ENCODE results near the gene DTX3. TPM values are rescaled to one million over a fixed set of nuclear protein-coding genes. Genes with fewer than 3 reads are reported as not detected.
"Not testable (repeated sequence)": the region's sequence is repeated elsewhere in the genome, so short reads cannot be mapped to it uniquely, and the experiment has no call there.

The DTX3 gene
- total RNA-seq, 1 donor from 2014 or later = 99.6 TPM

- Mint-ChIP-seq H3K4me3 (ENCODE audit: unreplicated experiment) (peak overlapping the region; percentile 93), H3K4me1 (ENCODE audit: low read depth, unreplicated experiment) (peaks cover 11% of the 10 kb centered on the region), H3K27me3 (ENCODE audit: unreplicated experiment) (peaks cover 36% of the 10 kb centered on the region), H3K9me3 (ENCODE audit: unreplicated experiment) (peaks cover 9% of the 10 kb centered on the region), H3K27ac (ENCODE audit: unreplicated experiment) (no peak overlapping the region), H3K36me3 (ENCODE audit: unreplicated experiment) (peaks cover 5% of the 10 kb centered on the region)
- peak; percentile 72 for DNase-seq
- TF ChIP-seq CTCF (IDR thresholded peaks at IDR 0.05; ENCODE audit: partially characterized antibody, unreplicated experiment) = no peak
Measured at GRCh38 chr12:57632073-57632957, 27.7 kb downstream of the DTX3 start.

GRCh38 chr12:57632958-57633840 is 28.6 kb downstream of the DTX3 start, which contains the start of gene B4GALNT1:
Gene B4GALNT1, minus strand, starts transcription at chr12:57633201. Its CDS starts 1,069 bp downstream, at chr12:57632132.
- H3K9me3 Mint-ChIP-seq (ENCODE audit: unreplicated experiment) = peaks cover 9% of the 10 kb centered on the region
- peaks cover 5% of the 10 kb centered on the region for H3K36me3 Mint-ChIP-seq (ENCODE audit: unreplicated experiment)
- peaks cover 10% of the 10 kb centered on the region for H3K4me1 Mint-ChIP-seq (ENCODE audit: low read depth, unreplicated experiment)
- H3K27me3 Mint-ChIP-seq (ENCODE audit: unreplicated experiment) = peaks cover 32% of the 10 kb centered on the region
- TF ChIP-seq CTCF (IDR thresholded peaks at IDR 0.05; ENCODE audit: partially characterized antibody, unreplicated experiment) = peak; percentile 86
- peak; percentile 87 for DNase-seq
- no peak within 1 kb of the TSS for H3K27ac Mint-ChIP-seq (ENCODE audit: unreplicated experiment)
- H3K4me3 Mint-ChIP-seq (ENCODE audit: unreplicated experiment) = peak within 1 kb of the TSS; percentile 91

DNA sequence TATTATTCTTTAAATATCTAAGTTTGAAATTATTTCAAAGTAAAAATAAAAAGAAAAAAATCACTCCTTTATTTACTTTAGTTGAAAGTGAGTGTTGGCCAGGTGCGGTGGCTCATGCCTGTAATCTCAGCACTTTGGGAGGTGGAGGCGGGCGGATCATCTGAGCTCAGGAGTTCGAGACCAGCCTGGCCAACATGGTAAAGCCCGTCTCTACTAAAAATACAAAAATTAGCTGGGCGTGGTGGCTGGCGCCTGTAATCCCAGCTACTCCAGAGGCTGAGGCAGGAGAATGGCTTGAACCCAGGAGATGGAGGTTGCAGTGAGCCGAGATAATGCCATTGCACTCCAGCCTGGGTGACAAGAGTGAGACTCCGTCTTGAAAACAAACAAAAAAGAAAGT is 32.1 kb downstream of the DTX3 start:
- not testable (repeated sequence) for H3K36me3 Mint-ChIP-seq (ENCODE audit: unreplicated experiment); H3K9me3 Mint-ChIP-seq (ENCODE audit: unreplicated experiment); DNase-seq; H3K27ac Mint-ChIP-seq (ENCODE audit: unreplicated experiment); H3K4me3 Mint-ChIP-seq (ENCODE audit: unreplicated experiment); H3K4me1 Mint-ChIP-seq (ENCODE audit: low read depth, unreplicated experiment); H3K27me3 Mint-ChIP-seq (ENCODE audit: unreplicated experiment)

DNA sequence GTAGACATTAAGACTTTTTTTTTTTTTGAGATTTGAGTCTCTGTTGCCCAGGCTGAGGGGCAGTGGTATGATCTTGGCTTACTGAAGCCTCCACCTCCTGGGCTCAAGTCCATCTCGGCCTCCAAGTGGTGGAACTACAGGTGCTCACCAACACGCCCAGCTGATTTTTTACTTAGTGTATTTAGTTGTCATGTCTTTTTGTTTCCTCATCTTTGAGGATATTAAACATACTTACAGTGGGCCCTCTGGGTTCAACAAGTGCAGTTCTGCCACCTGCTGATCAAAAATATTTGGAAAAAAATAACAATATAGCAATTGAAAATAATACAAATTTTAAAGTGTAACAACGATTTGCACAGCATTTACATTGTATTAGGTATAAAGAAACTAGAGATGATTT is 32.7 kb downstream of the DTX3 start:
- Mint-ChIP-seq H3K27me3 (ENCODE audit: unreplicated experiment) (peaks cover 6% of the 10 kb centered on the region), H3K4me3 (ENCODE audit: unreplicated experiment) (no peak overlapping the region), H3K4me1 (ENCODE audit: low read depth, unreplicated experiment) (no peaks in the 10 kb centered on the region), H3K9me3 (ENCODE audit: unreplicated experiment) (peaks cover 1% of the 10 kb centered on the region), H3K27ac (ENCODE audit: unreplicated experiment) (no peak overlapping the region), H3K36me3 (ENCODE audit: unreplicated experiment) (no peaks in the 10 kb centered on the region)
- DNase-seq = no peak
- no peak for TF ChIP-seq CTCF (IDR thresholded peaks at IDR 0.05; ENCODE audit: partially characterized antibody, unreplicated experiment)

- TF ChIP-seq CTCF (IDR thresholded peaks at IDR 0.05; ENCODE audit: partially characterized antibody, unreplicated experiment) = no peak
- Mint-ChIP-seq H3K9me3 (ENCODE audit: unreplicated experiment) (peaks cover 1% of the 10 kb centered on the region), H3K4me1 (ENCODE audit: low read depth, unreplicated experiment) (no peaks in the 10 kb centered on the region)
Measured at GRCh38 chr12:57638096-57638495, 33.5 kb downstream of the DTX3 start.

More at GRCh38 chr12:57638096-57638495, 33.5 kb downstream of the DTX3 start:
- H3K27ac Mint-ChIP-seq (ENCODE audit: unreplicated experiment) = no peak overlapping the region
- H3K4me3 Mint-ChIP-seq (ENCODE audit: unreplicated experiment) = no peak overlapping the region
- no peaks in the 10 kb centered on the region for H3K36me3 Mint-ChIP-seq (ENCODE audit: unreplicated experiment)
- DNase-seq = no peak
- H3K27me3 Mint-ChIP-seq (ENCODE audit: unreplicated experiment) = peaks cover 6% of the 10 kb centered on the region

Measured in glutamatergic neuron (in vitro differentiated cells).